Neural cell (in vitro differentiated cells): Measurements from ENCODE around the gene EHMT1. TPM values are rescaled to one million over a fixed set of nuclear protein-coding genes. Genes with fewer than 3 reads are reported as not detected.

ENCODE experiments used
- H2AFZ ChIP-seq: fragments of 200-600, 300-800 bp; sonication (generic), shearing (Covaris generic); 2 replicates; pipeline ENCODE4 v1.6.0; 2014; ENCODE audit warnings: low read depth, mild to moderate bottlenecking, antibody characterized with exemption, low read length, moderate library complexity
- H3F3A ChIP-seq: fragments of 200-600 bp; shearing (Covaris generic); 2 replicates; pipeline ENCODE4 v1.6.1; 2016; ENCODE audit warnings: mild to moderate bottlenecking, moderate library complexity, mixed read lengths, antibody characterized with exemption, low read length; ENCODE audit not compliant: insufficient read depth, poor library complexity, severe bottlenecking
- H3K27ac ChIP-seq: fragments of 200-600, 300-800 bp; sonication (generic), shearing (Covaris generic); 2 replicates; pipeline ENCODE4 v1.5.1; 2014; ENCODE audit warnings: mild to moderate bottlenecking, low read length, moderate library complexity
- H3K27me3 ChIP-seq: fragments of 300-800, 200-600 bp; sonication (generic), shearing (Covaris generic); 2 replicates; pipeline ENCODE4 v1.6.0; 2014; ENCODE audit warnings: mild to moderate bottlenecking, low read depth, low read length, moderate library complexity; ENCODE audit not compliant: insufficient read depth
- H3K36me3 ChIP-seq: fragments of 300-800, 200-600 bp; sonication (generic), shearing (Covaris generic); 2 replicates; pipeline ENCODE4 v1.5.1; 2014; ENCODE audit warnings: mild to moderate bottlenecking, antibody characterized with exemption, low read length, moderate library complexity; ENCODE audit not compliant: insufficient read depth
- H3K4me2 ChIP-seq: fragments of 300-800, 200-600 bp; sonication (generic), shearing (Covaris generic); 2 replicates; pipeline ENCODE4 v1.6.0; 2014; ENCODE audit warnings: mild to moderate bottlenecking, low read length
- H3K4me3 ChIP-seq: fragments of 300-800, 200-600 bp; sonication (generic), shearing (Covaris generic); 2 replicates; pipeline ENCODE4 v1.5.1; 2014; ENCODE audit warnings: mild to moderate bottlenecking, low read length, moderate library complexity
- H3K79me2 ChIP-seq: fragments of 200-600 bp; shearing (Covaris generic); replicated peaks from 2 replicates; pipeline ENCODE4 v1.6.0; 2014; ENCODE audit warnings: mild to moderate bottlenecking, low read length, moderate library complexity; ENCODE audit not compliant: insufficient read depth
- H3K9ac ChIP-seq: fragments of 300-800, 200-600 bp; sonication (generic), shearing (Covaris generic); 2 replicates; pipeline ENCODE4 v1.6.1; 2016; ENCODE audit warnings: mild to moderate bottlenecking, low read length, mixed read lengths
- H3K9me2 ChIP-seq: fragments of 200-600 bp; shearing (Covaris generic); 2 replicates; pipeline ENCODE4 v1.6.1; 2016; ENCODE audit warnings: mild to moderate bottlenecking, low read length, mixed read lengths; ENCODE audit not compliant: insufficient read depth
- H3K9me3 ChIP-seq: fragments of 200-600, 300-800 bp; sonication (generic), shearing (Covaris generic); 2 replicates; pipeline ENCODE4 v1.6.1; 2016; ENCODE audit warnings: mild to moderate bottlenecking, mixed run types, low read length, moderate library complexity, mixed read lengths
- H4K20me1 ChIP-seq: fragments of 200-600 bp; shearing (Covaris generic); 2 replicates; pipeline ENCODE4 v1.6.1; 2016; ENCODE audit warnings: mild to moderate bottlenecking, mixed run types; ENCODE audit not compliant: insufficient read depth
- CTCF ChIP-seq: fragments of 450-650 bp; IDR thresholded peaks from 2 replicates; pipeline ENCODE4 v1.5.1; 2014; ENCODE audit warnings: antibody characterized with exemption, mild to moderate bottlenecking, moderate library complexity; ENCODE audit not compliant: poor library complexity, severe bottlenecking
- EP300 ChIP-seq: fragments of 450-650 bp; conservative IDR thresholded peaks from 2 replicates; pipeline ENCODE4 v1.6.1; 2014; ENCODE audit warnings: antibody characterized with exemption, mild to moderate bottlenecking, moderate library complexity; ENCODE audit not compliant: poor library complexity, severe bottlenecking
- EZH2 ChIP-seq: fragments of 200-600, 300-800 bp; shearing (Covaris generic), sonication (generic); IDR thresholded peaks from 2 replicates; pipeline ENCODE4 v1.6.1; 2014; ENCODE audit warnings: antibody characterized with exemption, low read length, borderline replicate concordance, mild to moderate bottlenecking; ENCODE audit not compliant: insufficient read depth, poor library complexity, severe bottlenecking
- MXI1 ChIP-seq: fragments of 450-650 bp; conservative IDR thresholded peaks from 2 replicates; pipeline ENCODE4 v1.6.1; 2014; ENCODE audit warnings: antibody characterized with exemption, mild to moderate bottlenecking; ENCODE audit not compliant: poor library complexity, severe bottlenecking
- POLR2AphosphoS5 ChIP-seq: IDR thresholded peaks from 2 replicates; pipeline ENCODE4 v1.6.1; 2012
- RAD21 ChIP-seq: fragments of 450-650 bp; conservative IDR thresholded peaks from 2 replicates; pipeline ENCODE4 v1.6.1; 2014; ENCODE audit warnings: antibody characterized with exemption, mild to moderate bottlenecking, moderate library complexity
- REST ChIP-seq: IDR thresholded peaks from 2 replicates; pipeline ENCODE4 v1.6.1; 2012; ENCODE audit warnings: borderline replicate concordance
- SMC3 ChIP-seq: fragments of 450-650 bp; conservative IDR thresholded peaks from 2 replicates; pipeline ENCODE4 v1.6.1; 2014; ENCODE audit warnings: antibody characterized with exemption, mild to moderate bottlenecking, moderate library complexity; ENCODE audit not compliant: poor library complexity
- TAF1 ChIP-seq: IDR thresholded peaks from 2 replicates; pipeline ENCODE4 v1.6.1; 2012; ENCODE audit warnings: low read depth
- polyA plus RNA-seq: library from polyadenylated mRNA; depleted of rRNA; stranded (reverse); fragments of >200 nt; gene quantifications from 2 replicates; pipeline ENCODE4 v1.2.3, GENCODE V29; 2014

The EHMT1 gene
- polyA plus RNA-seq, 1 donor from 2014 or later, result 53.0 TPM

DNA sequence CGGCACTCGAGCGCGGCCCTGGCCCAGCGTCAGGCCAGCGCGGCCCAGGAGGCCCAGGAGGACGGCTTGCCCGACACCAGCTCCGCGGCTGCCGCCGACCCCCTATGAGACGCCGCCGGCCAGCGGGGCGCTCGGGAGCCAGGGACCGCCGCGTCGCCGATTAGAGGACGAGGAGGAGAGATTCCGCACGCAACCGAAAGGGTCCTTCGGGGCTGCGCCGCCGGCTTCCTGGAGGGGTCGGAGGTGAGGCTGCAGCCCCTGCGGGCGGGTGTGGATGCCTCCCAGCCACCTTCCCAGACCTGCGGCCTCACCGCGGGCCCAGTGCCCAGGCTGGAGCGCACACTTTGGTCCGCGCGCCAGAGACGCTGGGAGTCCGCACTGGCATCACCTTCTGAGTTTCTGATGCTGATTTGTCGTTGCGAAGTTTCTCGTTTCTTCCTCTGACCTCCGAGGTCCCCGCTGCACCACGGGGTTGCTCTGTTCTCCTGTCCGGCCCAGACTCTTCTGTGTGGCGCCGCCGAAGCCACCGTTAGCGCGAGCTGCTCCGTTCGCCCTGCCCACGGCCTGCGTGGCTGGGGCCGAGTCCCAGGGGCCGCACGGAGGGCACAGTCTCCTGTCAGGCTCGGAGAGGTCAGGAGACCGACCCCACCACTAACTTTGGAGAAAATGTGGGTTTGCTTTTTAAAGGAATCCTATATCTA is 216.2 kb downstream of the EHMT1 start:
- no peak overlapping the region for H3K9ac ChIP-seq
- H3K27me3 ChIP-seq, result no peaks in the 10 kb centered on the region
- no peaks in the 10 kb centered on the region for H3K9me3 ChIP-seq
- no peak overlapping the region for H3K4me2 ChIP-seq
- no peaks in the 10 kb centered on the region for H3K79me2 ChIP-seq
- no peaks in the 10 kb centered on the region for H4K20me1 ChIP-seq
- no peak for TF ChIP-seq POLR2AphosphoS5
- no peaks in the 10 kb centered on the region for H3K9me2 ChIP-seq
- peaks cover 8% of the 10 kb centered on the region for H3K36me3 ChIP-seq
- no peak overlapping the region for H3K27ac ChIP-seq
- no peak overlapping the region for H2AFZ ChIP-seq
- H3F3A ChIP-seq, result no peaks in the 10 kb centered on the region
- no peak overlapping the region for H3K4me3 ChIP-seq

GRCh38 chr9:137836151-137836830 is 217.5 kb downstream of the EHMT1 start:
- Histone ChIP-seq H3F3A (no peaks in the 10 kb centered on the region), H3K9me2 (no peaks in the 10 kb centered on the region), H3K4me2 (no peak overlapping the region), H3K79me2 (no peaks in the 10 kb centered on the region), H3K36me3 (peaks cover 8% of the 10 kb centered on the region), H3K4me3 (no peak overlapping the region), H3K27ac (no peak overlapping the region), H3K9ac (no peak overlapping the region), H3K27me3 (no peaks in the 10 kb centered on the region), H4K20me1 (no peaks in the 10 kb centered on the region), H2AFZ (no peak overlapping the region), H3K9me3 (no peaks in the 10 kb centered on the region)
- no peak for TF ChIP-seq EP300
- TF ChIP-seq TAF1, result no peak
- no peak for TF ChIP-seq REST
- no peak for TF ChIP-seq POLR2AphosphoS5
- no peak for TF ChIP-seq RAD21
- TF ChIP-seq CTCF, result no peak
- no peak for TF ChIP-seq EZH2
- no peak for TF ChIP-seq MXI1
- TF ChIP-seq SMC3, result no peak
